Caco-2 (cell line): Measurements from ENCODE around the gene BANF2. TPM values are rescaled to one million over a fixed set of nuclear protein-coding genes. Genes with fewer than 3 reads are reported as not detected.
"Not testable (repeated sequence)": the region's sequence is repeated elsewhere in the genome, so short reads cannot be mapped to it uniquely, and the experiment has no call there.

Source experiments
- BruUV-seq: library from RNA; stranded (reverse); fragments of 400-500 nt; replicated peaks from 2 replicates; lab custom pipeline; 2021; lab: Mats Ljungman, UMichigan
- CTCF ChIA-PET: fragments of 300-600 bp; sonication (Branson Sonifier 250); formaldehyde crosslinking; loops from one replicate; lab custom pipeline; 2022; ENCODE audit warnings: antibody characterized with exemption; lab: Charles Lee
- POLR2A ChIA-PET: fragments of 300-600 bp; sonication (Branson Sonifier 250); formaldehyde crosslinking; loops from one replicate; lab custom pipeline; 2022; ENCODE audit warnings: antibody characterized with exemption; lab: Charles Lee
- DNase-seq, 2 experiments: peaks; one replicate each; pipeline versions ENCODE4 v3.0.0 to v3.0.0-alpha.2; 2020 to 2022
- H3K27me3 ChIP-seq: replicated peaks from 2 replicates; pipeline ENCODE4 v1.6.0; 2011; ENCODE audit warnings: low read length; ENCODE audit not compliant: control insufficient read depth, insufficient read depth
- H3K36me3 ChIP-seq: 2 replicates; pipeline ENCODE4 v1.5.1; 2011; ENCODE audit warnings: low read length; ENCODE audit not compliant: control insufficient read depth, insufficient read depth
- H3K4me1 ChIP-seq: fragments of 250-450 bp; sonication (Bioruptor Pico); 2 replicates; pipeline ENCODE4 v1.5.1; 2020; ENCODE audit warnings: mild to moderate bottlenecking
- H3K4me3 ChIP-seq: 2 replicates; pipeline ENCODE4 v1.5.1; 2011; ENCODE audit warnings: low read depth, mild to moderate bottlenecking, control low read depth, low read length
- H3K9me3 ChIP-seq: fragments of 250-450 bp; sonication (Bioruptor Pico); 2 replicates; pipeline ENCODE4 v1.5.1; 2020; ENCODE audit warnings: mild to moderate bottlenecking, moderate library complexity
- H3K27ac Mint-ChIP-seq: one replicate; pipeline ENCODE4 v1.8.0; 2022; ENCODE audit warnings: mixed read lengths; ENCODE audit not compliant: unreplicated experiment
- H3K27me3 Mint-ChIP-seq: one replicate; pipeline ENCODE4 v1.8.0; 2022; ENCODE audit warnings: mixed read lengths; ENCODE audit not compliant: insufficient read depth, unreplicated experiment
- H3K36me3 Mint-ChIP-seq: one replicate; pipeline ENCODE4 v1.8.0; 2022; ENCODE audit warnings: mild to moderate bottlenecking, mixed read lengths; ENCODE audit not compliant: insufficient read depth, unreplicated experiment
- H3K4me1 Mint-ChIP-seq: one replicate; pipeline ENCODE4 v1.8.0; 2022; ENCODE audit warnings: low read depth, mixed read lengths; ENCODE audit not compliant: unreplicated experiment
- H3K4me3 Mint-ChIP-seq: one replicate; pipeline ENCODE4 v1.8.0; 2022; ENCODE audit warnings: mild to moderate bottlenecking, moderate library complexity, mixed read lengths; ENCODE audit not compliant: unreplicated experiment
- H3K9me3 Mint-ChIP-seq: one replicate; pipeline ENCODE4 v1.8.0; 2022; ENCODE audit warnings: mixed read lengths; ENCODE audit not compliant: unreplicated experiment
- CTCF ChIP-seq, 2 experiments: fragments of 200-600 bp in 1 of 2; IDR thresholded peaks; 1 replicate in 1 of 2; 2 replicates in 1 of 2; pipeline versions ENCODE4 v1.5.1 to v1.8.0; 2011 to 2022; ENCODE audit warnings: antibody characterized with exemption in 1 of 2, control low read depth in 1 of 2, inconsistent platforms in 1 of 2, low read depth in 1 of 2, low read length in 1 of 2, mild to moderate bottlenecking in 1 of 2, moderate library complexity in 1 of 2; ENCODE audit not compliant: insufficient read depth in 1 of 2, severe bottlenecking in 1 of 2, unreplicated experiment in 1 of 2
- intact Hi-C: fragments of 100-400 bp; cut with micrococcal nuclease; formaldehyde crosslinking; loops from one replicate; pipeline ENCODE4 v1.10.0; 2022; ENCODE audit not compliant: unreplicated experiment
- total RNA-seq: library from RNA; stranded (reverse); gene quantifications from 2 replicates; pipeline ENCODE4 v1.2.3, GENCODE V29; 2022

The BANF2 gene
- total RNA-seq, 1 experiment from 2014 or later = 2.1 TPM

GRCh38 chr20:17705916-17706315 is 6.2 kb downstream of the BANF2 start:
- H3K4me1 ChIP-seq = peaks cover 73% of the 10 kb centered on the region
- no peaks in the 10 kb centered on the region for H3K36me3 ChIP-seq
- no peak for TF ChIP-seq CTCF (IDR thresholded peaks at IDR 0.05; ENCODE audit: insufficient read depth in 1 of 2, low read depth in 1 of 2, low read length in 1 of 2, severe bottlenecking in 1 of 2, unreplicated experiment in 1 of 2)
- peak overlapping the region; percentile 90 for H3K27ac Mint-ChIP-seq
- CTCF ChIA-PET = interaction anchor here (0.9 kb wide), 1 partner anchor 23 kb away, joined by 3 read pairs; no protein-coding TSS in a partner anchor
- no peaks in the 10 kb centered on the region for H3K27me3 ChIP-seq
- no peaks in the 10 kb centered on the region for H3K9me3 ChIP-seq
- BruUV-seq = no TSS peak
- intact Hi-C loops = no loop called here
- no peak for DNase-seq
- H3K4me1 Mint-ChIP-seq = peaks cover 52% of the 10 kb centered on the region
- H3K4me3 Mint-ChIP-seq = no peak overlapping the region
- H3K27me3 Mint-ChIP-seq = no peaks in the 10 kb centered on the region
- no peaks in the 10 kb centered on the region for H3K9me3 Mint-ChIP-seq
- H3K4me3 ChIP-seq = no peak overlapping the region
- POLR2A ChIA-PET = no interaction called here
- peaks cover 16% of the 10 kb centered on the region for H3K36me3 Mint-ChIP-seq

GRCh38 chr20:17706632-17707031 is 6.9 kb downstream of the BANF2 start:
- H3K27ac Mint-ChIP-seq = peak overlapping the region; percentile 90
- H3K4me1 Mint-ChIP-seq = peaks cover 54% of the 10 kb centered on the region
- H3K4me3 Mint-ChIP-seq = peak overlapping the region; percentile 8
- Histone ChIP-seq H3K27me3 (no peaks in the 10 kb centered on the region), H3K4me1 (peaks cover 80% of the 10 kb centered on the region), H3K4me3 (no peak overlapping the region), H3K36me3 (no peaks in the 10 kb centered on the region), H3K9me3 (no peaks in the 10 kb centered on the region)
- H3K36me3 Mint-ChIP-seq = peaks cover 22% of the 10 kb centered on the region
- ChIA-PET POLR2A (no interaction called here), CTCF (interaction anchor here (0.6 to 0.9 kb wide), 2 partner anchors 16 to 24 kb away, joined by 3 read pairs; no protein-coding TSS in a partner anchor)
- H3K27me3 Mint-ChIP-seq = no peaks in the 10 kb centered on the region
- no TSS peak for BruUV-seq
- TF ChIP-seq CTCF (IDR thresholded peaks at IDR 0.05; ENCODE audit: insufficient read depth in 1 of 2, low read depth in 1 of 2, low read length in 1 of 2, severe bottlenecking in 1 of 2, unreplicated experiment in 1 of 2) = no peak
- no peaks in the 10 kb centered on the region for H3K9me3 Mint-ChIP-seq
- intact Hi-C loops = no loop called here
- no peak for DNase-seq

- not testable (repeated sequence) for H3K36me3 ChIP-seq, H3K27me3 Mint-ChIP-seq, H3K9me3 Mint-ChIP-seq, H3K9me3 ChIP-seq, H3K27me3 ChIP-seq, BruUV-seq, H3K4me3 ChIP-seq, DNase-seq
- H3K4me3 Mint-ChIP-seq = peak overlapping the region; percentile 68
- peaks cover 64% of the 10 kb centered on the region for H3K4me1 Mint-ChIP-seq
- peak overlapping the region; percentile 82 for H3K27ac Mint-ChIP-seq
- H3K36me3 Mint-ChIP-seq = peaks cover 25% of the 10 kb centered on the region
- ChIA-PET POLR2A (interaction anchor here (1.4 to 4.0 kb wide), 3 partner anchors 15 to 30 kb away, joined by 4 to 73 read pairs (median 18); partner anchors contain the start of gene RRBP1), CTCF (interaction anchor here (1.1 to 3.5 kb wide), 3 partner anchors 14 to 59 kb away, joined by 3 to 44 read pairs (median 10); partner anchors contain the start of gene RRBP1)
- H3K4me1 ChIP-seq = peaks cover 88% of the 10 kb centered on the region
- intact Hi-C loops = loop anchor here (1.0 to 2.0 kb wide), 2 partner anchors 26 to 191 kb away; partner anchors contain the start of gene RRBP1
These were observed 8.2 kb downstream of the BANF2 start for GRCh38 chr20:17707951-17708350.
